Measurements from ENCODE around the gene RAP1GAP2. TPM values are rescaled to one million over a fixed set of nuclear protein-coding genes. Genes with fewer than 3 reads are reported as not detected.
A peak's percentile ranks its signal among the peaks of the same experiment; 100 is the strongest.

RAP1GAP2 gene
- total RNA-seq, 6 donors from 2014 or later: 6.3 to 19.4 (median 13.6) TPM

- TF ChIP-seq, protein P1, sequence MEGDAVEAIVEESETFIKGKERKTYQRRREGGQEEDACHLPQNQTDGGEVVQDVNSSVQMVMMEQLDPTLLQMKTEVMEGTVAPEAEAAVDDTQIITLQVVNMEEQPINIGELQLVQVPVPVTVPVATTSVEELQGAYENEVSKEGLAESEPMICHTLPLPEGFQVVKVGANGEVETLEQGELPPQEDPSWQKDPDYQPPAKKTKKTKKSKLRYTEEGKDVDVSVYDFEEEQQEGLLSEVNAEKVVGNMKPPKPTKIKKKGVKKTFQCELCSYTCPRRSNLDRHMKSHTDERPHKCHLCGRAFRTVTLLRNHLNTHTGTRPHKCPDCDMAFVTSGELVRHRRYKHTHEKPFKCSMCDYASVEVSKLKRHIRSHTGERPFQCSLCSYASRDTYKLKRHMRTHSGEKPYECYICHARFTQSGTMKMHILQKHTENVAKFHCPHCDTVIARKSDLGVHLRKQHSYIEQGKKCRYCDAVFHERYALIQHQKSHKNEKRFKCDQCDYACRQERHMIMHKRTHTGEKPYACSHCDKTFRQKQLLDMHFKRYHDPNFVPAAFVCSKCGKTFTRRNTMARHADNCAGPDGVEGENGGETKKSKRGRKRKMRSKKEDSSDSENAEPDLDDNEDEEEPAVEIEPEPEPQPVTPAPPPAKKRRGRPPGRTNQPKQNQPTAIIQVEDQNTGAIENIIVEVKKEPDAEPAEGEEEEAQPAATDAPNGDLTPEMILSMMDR (IDR thresholded peaks at IDR 0.05): no peak
- H3K9me3 ChIP-seq: no peaks in the 10 kb centered on the region
- 94 to 97% methylated on average over 3 of the region's 3 CpGs for WGBS, 2 donors
- H3K4me1 ChIP-seq: no peaks in the 10 kb centered on the region
- H3K4me3 ChIP-seq: no peak overlapping the region
- DNase-seq (no peak), ATAC-seq (ENCODE audit: low FRiP score in 2 of 2) (no peak)
- no peaks in the 10 kb centered on the region for H3K27me3 ChIP-seq
- no peak overlapping the region for H3K27ac ChIP-seq
- H3K36me3 ChIP-seq: peaks cover 0 to 5% (median 0%) of the 10 kb centered on the region in 4 donors
Observed at GRCh38 chr17:2977157-2977556, 180.9 kb downstream of the RAP1GAP2 start.

DNA sequence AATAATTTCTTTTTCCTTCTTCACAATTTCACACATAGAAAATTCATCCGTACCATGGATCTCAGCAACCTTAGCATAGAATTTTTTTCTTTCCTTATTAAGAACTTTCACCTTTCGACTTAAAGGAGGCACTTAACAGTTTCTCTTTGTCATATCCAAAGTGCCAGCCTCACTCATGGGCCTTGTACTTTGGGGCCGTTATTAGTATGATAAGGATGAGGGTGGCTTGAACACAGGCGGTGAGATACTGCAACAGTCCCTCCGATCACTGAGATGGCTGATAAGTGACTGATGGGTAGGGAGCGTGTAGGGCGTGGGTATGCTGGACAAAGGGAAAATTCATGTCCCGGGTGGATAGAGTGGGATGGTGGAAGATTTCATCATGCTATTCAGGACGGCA, 181.9 kb downstream of the RAP1GAP2 start:
- no peak overlapping the region for H3K4me3 ChIP-seq
- H3K4me1 ChIP-seq: no peaks in the 10 kb centered on the region
- TF ChIP-seq, protein P1 (IDR thresholded peaks at IDR 0.05): no peak
- TF ChIP-seq POLR2A (IDR thresholded peaks at IDR 0.05): no peak
- no peak for TF ChIP-seq EP300 (IDR thresholded peaks at IDR 0.05)
- TF ChIP-seq POLR2AphosphoS5 (IDR thresholded peaks at IDR 0.05): no peak
- H3K36me3 ChIP-seq: peaks cover 0 to 5% (median 0%) of the 10 kb centered on the region in 4 donors
- no peaks in the 10 kb centered on the region for H3K9me3 ChIP-seq
- 85 to 88% methylated on average over 9 of the region's 9 CpGs for WGBS, 2 donors
- H3K27ac ChIP-seq: no peak overlapping the region
- ATAC-seq (ENCODE audit: low FRiP score in 2 of 2) (no peak), DNase-seq (no peak)
- H3K27me3 ChIP-seq: no peaks in the 10 kb centered on the region

DNA sequence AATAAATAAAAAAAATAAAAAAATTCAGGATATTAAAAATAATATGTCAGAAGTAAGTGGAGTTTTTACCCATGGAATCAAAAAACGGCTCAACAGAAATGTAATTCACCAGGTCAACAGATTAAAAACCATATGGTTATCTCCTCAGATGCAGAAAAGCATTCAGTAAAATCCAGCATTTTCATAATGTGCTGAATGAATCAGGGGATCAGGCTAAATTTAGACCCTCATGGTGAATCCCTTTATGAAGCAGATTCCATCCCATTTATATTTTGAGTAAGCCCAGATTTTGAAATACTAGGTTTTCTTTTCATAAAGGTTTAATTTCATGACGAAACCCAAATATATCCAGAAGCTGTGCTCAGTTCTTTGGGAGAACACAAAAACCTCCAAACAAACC, 182.8 kb downstream of the RAP1GAP2 start:
- DNase-seq (no peak), ATAC-seq (ENCODE audit: low FRiP score in 2 of 2) (no peak)
- no peaks in the 10 kb centered on the region for H3K9me3 ChIP-seq
- H3K27me3 ChIP-seq: no peaks in the 10 kb centered on the region
- peaks cover 0 to 5% (median 0%) of the 10 kb centered on the region in 4 donors for H3K36me3 ChIP-seq
- H3K4me3 ChIP-seq: no peak overlapping the region
- WGBS, 2 donors: 91 to 95% methylated on average over 2 of the region's 2 CpGs
- H3K4me1 ChIP-seq: no peaks in the 10 kb centered on the region
- H3K27ac ChIP-seq: no peak overlapping the region
- TF ChIP-seq EP300 (IDR thresholded peaks at IDR 0.05): no peak
- TF ChIP-seq POLR2AphosphoS5 (IDR thresholded peaks at IDR 0.05): no peak
- TF ChIP-seq, protein P1 (IDR thresholded peaks at IDR 0.05): no peak
- no peak for TF ChIP-seq POLR2A (IDR thresholded peaks at IDR 0.05)

DNA sequence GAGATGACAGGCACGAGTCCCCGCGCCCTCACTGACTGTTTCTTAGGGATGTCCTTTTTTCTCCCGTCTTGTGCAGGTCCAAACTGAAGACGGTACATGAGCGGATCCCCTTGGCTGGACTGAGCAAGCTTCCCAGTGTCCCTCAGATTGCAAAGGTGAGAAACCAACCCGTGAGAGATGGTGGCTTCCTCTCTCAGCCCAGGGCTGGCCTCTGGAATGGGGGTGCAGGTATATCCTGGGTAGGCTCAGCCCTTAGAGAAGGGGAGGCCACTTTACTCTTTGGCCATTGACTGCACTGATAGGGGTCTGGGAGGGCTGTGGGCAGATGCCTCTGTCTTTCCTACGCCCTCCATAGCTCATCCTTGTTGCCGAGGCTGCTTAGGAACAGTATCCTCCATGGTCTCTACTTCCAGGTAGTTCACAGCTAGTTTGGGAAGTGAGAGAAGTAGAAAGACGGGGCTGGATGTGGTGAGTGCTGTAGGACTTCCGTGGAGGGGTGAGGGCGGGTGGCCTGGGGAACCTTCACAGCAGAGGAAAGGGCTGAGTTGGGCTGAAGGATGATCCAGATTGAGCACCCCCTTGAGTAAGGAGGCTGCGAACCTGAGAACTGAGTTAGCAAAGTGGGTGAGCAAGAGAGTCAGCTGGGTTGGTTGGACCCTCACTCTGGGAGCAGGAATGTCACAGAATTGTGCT, 184.1 kb downstream of the RAP1GAP2 start:
- H3K4me1 ChIP-seq: no peaks in the 10 kb centered on the region
- no peak for ATAC-seq (ENCODE audit: low FRiP score in 2 of 2)
- H3K27me3 ChIP-seq: no peaks in the 10 kb centered on the region
- H3K36me3 ChIP-seq: peaks cover 0 to 8% (median 0%) of the 10 kb centered on the region in 4 donors
- TF ChIP-seq POLR2AphosphoS5 (IDR thresholded peaks at IDR 0.05): no peak
- TF ChIP-seq EP300 (IDR thresholded peaks at IDR 0.05): no peak
- TF ChIP-seq, protein P1 (IDR thresholded peaks at IDR 0.05): no peak
- no peak for TF ChIP-seq POLR2A (IDR thresholded peaks at IDR 0.05)
- no peaks in the 10 kb centered on the region for H3K9me3 ChIP-seq
- DNase-seq: peak in 1 of 2 donors; percentile 1
- no peak overlapping the region for H3K27ac ChIP-seq
- 94% methylated on average over 13 of the region's 13 CpGs for WGBS, 2 donors
- H3K4me3 ChIP-seq: no peak overlapping the region

- WGBS, 2 donors: 86 to 94% methylated on average over 8 of the region's 8 CpGs
- ATAC-seq (ENCODE audit: low FRiP score in 2 of 2) (no peak), DNase-seq (peak in 1 of 2 donors; percentile 9)
- no peak overlapping the region for H3K4me3 ChIP-seq
- TF ChIP-seq, protein P1 (IDR thresholded peaks at IDR 0.05): no peak
- TF ChIP-seq POLR2AphosphoS5 (IDR thresholded peaks at IDR 0.05) (no peak), EP300 (IDR thresholded peaks at IDR 0.05) (no peak), POLR2A (IDR thresholded peaks at IDR 0.05) (no peak)
- H3K9me3 ChIP-seq: no peaks in the 10 kb centered on the region
- no peaks in the 10 kb centered on the region for H3K4me1 ChIP-seq
- H3K27ac ChIP-seq: no peak overlapping the region
- H3K36me3 ChIP-seq: peaks cover 0 to 8% (median 0%) of the 10 kb centered on the region in 4 donors
- no peaks in the 10 kb centered on the region for H3K27me3 ChIP-seq
Observed at GRCh38 chr17:2980904-2981246, 184.6 kb downstream of the RAP1GAP2 start.
